IPS DF 4.7 (cell line): ENCODE measurements around the gene RAD51D.
"Not testable (repeated sequence)": the region's sequence is repeated elsewhere in the genome, so short reads cannot be mapped to it uniquely, and the experiment has no call there.

Source experiments
- DNase-seq: peaks from one replicate; pipeline ENCODE4 v3.0.0-alpha.2; 2013; ENCODE audit warnings: low spot score; ENCODE audit errors: extremely low read depth

Gene RAD51D

GRCh38 chr17:35068249-35068648 lies 51.4 kb downstream of the RAD51D start:
- no peak for DNase-seq

- no peak for DNase-seq
These were observed 53.8 kb downstream of the RAD51D start for GRCh38 chr17:35065880-35066279.

- no peak for DNase-seq
These were observed 55.0 kb downstream of the RAD51D start for GRCh38 chr17:35064516-35065215.

DNA sequence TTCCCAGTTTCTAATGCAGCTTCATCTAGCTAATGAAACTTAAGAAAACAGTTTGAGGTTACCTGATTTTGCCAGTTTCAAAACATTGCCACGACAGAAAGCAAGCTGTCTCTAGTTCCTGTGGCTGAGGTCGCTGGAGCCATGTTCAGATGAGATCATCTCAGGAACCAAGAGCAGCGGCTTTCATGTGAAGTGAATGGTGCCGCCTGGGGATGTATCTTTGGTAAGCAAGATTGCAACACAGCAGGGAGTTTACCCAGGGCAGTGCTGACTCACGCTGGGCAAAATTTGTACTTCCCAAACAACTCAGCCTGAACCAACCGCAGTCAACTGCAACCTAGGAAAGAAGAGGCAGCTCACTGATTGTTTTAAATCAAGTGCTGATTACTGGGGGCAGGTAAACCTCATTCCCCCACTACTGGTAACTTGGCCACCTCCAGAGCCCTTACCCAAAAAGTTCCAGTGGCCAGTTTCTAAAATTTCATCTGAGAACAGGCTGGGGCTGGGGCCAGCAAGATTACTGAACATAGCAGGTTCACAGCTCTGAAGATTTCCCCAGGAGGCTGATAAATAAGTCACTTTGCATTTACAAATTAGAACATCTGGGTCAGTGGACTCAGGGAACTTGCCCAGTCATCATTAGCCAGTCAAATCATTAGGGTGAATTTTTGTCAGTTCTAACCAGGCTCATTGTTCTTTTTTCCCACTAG lies 56.0 kb downstream of the RAD51D start, which contains the start of gene RFFL:
Gene RFFL (minus strand): TSS at position 194 of the 710 bp plus-strand sequence. CDS start 37,154 bp downstream, outside the sequence.
- DNase-seq = peak; percentile 86

GRCh38 chr17:35062308-35062707 lies 57.4 kb downstream of the RAD51D start:
- no peak for DNase-seq

DNA sequence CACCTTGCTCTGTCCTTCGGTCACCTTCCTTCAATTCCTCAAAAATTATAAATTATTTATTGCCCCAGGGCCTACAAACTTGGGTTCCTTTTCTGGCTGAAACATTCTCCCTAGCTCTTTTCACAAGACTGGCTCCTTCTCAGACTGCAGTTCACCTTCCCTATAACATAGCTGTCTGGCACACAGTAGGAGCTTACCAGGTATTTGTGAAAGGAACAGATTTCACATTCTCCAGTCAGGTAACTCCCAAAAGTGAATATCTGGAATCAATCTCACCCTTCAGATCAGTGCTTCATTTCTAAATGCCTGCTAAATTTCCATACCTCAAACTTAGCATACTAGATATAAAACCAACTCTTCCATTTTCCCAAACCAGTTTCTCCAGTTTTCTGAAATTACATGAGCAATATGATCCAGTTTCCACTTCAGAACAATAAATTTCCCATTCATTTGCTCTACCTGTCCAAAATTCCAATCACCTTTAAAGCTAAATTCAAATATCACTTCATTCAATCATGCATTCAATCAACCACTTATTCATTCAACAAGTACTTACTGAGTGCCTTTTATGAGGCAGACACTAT lies 62.2 kb downstream of the RAD51D start:
- DNase-seq = no peak

GRCh38 chr17:35056013-35056412 lies 63.6 kb downstream of the RAD51D start:
- DNase-seq = no peak

- no peak for DNase-seq
These were observed 66.5 kb downstream of the RAD51D start for GRCh38 chr17:35053204-35053603.

DNA sequence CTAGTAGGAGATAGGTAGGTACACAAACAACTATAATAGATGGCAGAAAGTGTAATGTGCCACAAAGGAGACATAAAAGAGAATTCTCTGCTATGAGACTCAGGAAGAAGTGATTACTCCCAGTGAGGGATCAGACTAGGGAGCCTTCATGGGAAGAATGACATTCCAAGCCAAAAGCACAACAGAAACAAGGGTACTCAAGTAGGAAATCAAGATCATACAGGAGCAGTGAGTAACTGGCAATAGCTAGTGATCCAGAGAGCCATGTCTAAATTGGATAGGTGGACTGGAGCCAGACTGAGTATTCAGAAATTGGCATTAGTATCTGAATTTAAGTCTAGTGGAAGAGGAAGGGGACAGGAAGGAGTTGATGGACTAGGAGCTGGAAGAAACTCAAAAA lies 66.9 kb downstream of the RAD51D start:
- no peak for DNase-seq

DNA sequence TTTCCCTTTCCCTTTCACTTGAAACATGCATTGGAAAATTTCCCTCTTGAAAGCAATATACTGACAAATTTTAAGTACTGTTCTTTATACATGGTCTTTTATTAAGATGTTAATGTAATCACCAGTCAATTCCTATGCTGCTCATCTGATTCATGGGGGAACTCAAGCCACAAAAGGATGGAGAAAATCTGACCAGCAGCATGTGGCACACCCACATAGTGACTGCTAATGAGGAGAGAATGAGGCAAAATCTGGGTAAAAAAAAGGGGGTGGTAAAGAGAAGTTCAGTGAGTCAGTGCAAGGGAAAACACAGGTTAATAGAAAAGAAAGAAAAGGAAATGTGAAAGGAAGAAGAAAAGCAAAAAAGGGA lies 67.4 kb downstream of the RAD51D start:
- DNase-seq = no peak

GRCh38 chr17:35051579-35052240 lies 68.0 kb downstream of the RAD51D start:
- no peak for DNase-seq

GRCh38 chr17:35051183-35051578 lies 68.5 kb downstream of the RAD51D start:
- DNase-seq = no peak

DNA sequence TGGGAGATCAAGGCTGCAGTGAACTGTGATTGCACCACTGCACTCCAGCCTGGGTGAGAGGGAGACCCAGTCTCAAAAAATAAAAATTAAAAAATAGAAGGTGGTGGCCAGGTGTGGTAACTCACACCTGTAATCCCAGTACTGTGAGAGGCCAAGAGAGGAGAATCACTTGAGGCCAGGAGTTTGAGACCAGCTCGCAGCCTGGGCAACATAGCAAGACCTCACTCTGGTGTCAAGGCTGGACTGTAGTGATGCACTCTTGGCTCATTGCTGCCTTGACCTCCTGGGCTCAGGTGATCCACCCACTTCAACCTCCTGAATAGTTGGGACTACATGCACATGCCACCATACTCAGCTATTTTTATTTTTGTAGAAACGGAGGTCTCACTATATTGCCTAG lies 69.5 kb downstream of the RAD51D start:
- no peak for DNase-seq

- DNase-seq = no peak
These were observed 70.8 kb downstream of the RAD51D start for GRCh38 chr17:35048685-35049379.

- no peak for DNase-seq
These were observed 72.8 kb downstream of the RAD51D start for GRCh38 chr17:35046740-35047283.

GRCh38 chr17:35046245-35046644 lies 73.4 kb downstream of the RAD51D start:
- no peak for DNase-seq

DNA sequence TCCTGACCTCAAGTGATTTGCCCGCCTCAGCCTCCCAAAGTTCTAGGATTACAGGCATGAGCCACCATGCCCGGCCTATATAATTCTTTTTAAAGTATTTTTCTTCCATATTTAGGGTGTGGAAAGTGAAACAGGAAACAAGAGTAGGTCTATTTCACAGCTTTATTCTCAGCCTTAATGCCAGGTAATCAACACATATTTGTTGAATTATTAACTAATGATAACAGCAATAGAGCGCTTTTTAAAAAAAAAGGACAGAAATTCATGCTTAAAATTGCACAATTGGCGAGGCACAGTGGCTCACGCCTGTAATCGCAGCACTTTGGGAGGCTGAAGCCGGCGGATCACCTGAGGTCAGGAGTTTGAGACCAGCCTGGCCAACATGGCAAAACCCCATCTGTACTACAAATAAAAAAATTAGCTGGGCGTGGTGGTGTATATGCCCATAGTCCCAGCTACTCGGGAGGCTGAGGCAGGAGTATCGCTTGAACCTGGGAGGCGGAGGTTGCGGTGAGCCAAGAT lies 74.1 kb downstream of the RAD51D start:
- DNase-seq = not testable (repeated sequence)

- no peak for DNase-seq
These were observed 75.5 kb downstream of the RAD51D start for GRCh38 chr17:35044181-35044580.
